ENCODE data around the gene PKD2.

- no peak for TF ChIP-seq POLR2A (IDR thresholded peaks at IDR 0.05)
- TF ChIP-seq CTCF (IDR thresholded peaks at IDR 0.05): peak in 2 of 3 experiments; percentile 61 to 67
These were observed 33.9 kb upstream of the PKD2 start for GRCh38 chr4:87973283-87974169.

Measured in vagina (tissue), 2 donors.